Suprapubic skin (tissue), 3 donors: Measurements from ENCODE around the gene CACNA1E.

Experiments
- CTCF ChIP-seq, 2 donors: fragments of 200-600 bp in 1 of 2; fragments of 450-650 bp in 1 of 2; sonication (generic) in 1 of 2; IDR thresholded peaks; one replicate each; pipeline ENCODE4 v1.5.1; 2016 to 2019; ENCODE audit warnings: antibody characterized with exemption in 2 of 2, mild to moderate bottlenecking in 1 of 2, moderate library complexity in 1 of 2
- POLR2A ChIP-seq, 2 donors: fragments of 450-650 bp; IDR thresholded peaks; one replicate each; pipeline ENCODE4 v1.6.1; 2017; ENCODE audit warnings: antibody characterized with exemption in 2 of 2, mild to moderate bottlenecking in 2 of 2, moderate library complexity in 2 of 2

DNA sequence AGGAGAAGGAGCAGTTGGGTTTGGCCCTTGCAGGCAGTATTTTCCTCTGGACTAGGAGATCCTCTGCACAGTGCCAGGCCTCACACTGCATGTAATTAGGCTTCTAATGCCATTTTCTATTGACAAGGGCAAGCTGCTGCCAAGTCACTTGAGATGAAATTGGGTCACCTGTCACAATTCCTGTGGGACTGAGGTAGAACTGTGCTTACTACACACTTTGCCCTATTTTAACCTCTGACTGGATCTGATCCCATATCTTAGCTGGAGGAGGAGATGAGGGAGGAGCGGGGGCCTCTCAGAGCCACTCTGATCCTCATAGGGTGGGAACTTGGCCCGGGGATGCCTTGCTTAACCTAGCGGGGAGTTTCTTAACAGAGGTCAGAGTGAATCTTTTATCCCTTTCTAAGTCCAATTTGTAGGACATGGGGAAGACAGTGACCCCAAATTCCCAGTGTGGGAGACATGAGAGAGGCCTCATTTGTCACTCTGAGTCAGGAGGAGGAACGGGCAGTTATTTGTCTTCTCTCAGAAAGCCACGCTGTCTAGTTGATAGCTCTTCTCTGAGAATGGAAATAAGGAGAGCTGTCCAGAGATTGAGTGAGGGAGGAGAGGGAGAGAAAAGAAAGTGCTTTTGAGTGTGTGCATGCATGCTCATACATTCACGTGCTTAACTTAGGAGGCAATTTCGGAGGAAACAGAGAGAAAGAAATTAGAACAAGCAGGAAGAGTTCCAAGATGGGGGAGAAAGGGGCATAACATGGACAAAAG lies 121.3 kb downstream of the CACNA1E start:
- TF ChIP-seq POLR2A (IDR thresholded peaks at IDR 0.05) (no peak), CTCF (IDR thresholded peaks at IDR 0.05) (no peak)
